ENCODE results near the gene ECM2. TPM values are rescaled to one million over a fixed set of nuclear protein-coding genes. Genes with fewer than 3 reads are reported as not detected.

ECM2 gene
- total and polyA plus RNA-seq, 2 of the 8 experiments (the other 6 are each of a cell fraction or from before 2014, with no cell fraction given): not detected

GRCh38 chr9:92564982-92565381 is 29.2 kb upstream of the ECM2 start:
- no peak overlapping the region for H2BK120ac ChIP-seq (replicated peaks; ENCODE audit: low read depth, low read length)
- no peak overlapping the region for H3K14ac ChIP-seq (ENCODE audit: insufficient read length)
- ChIA-PET POLR2A (ENCODE audit: partially characterized antibody) (no interaction called here), CTCF (ENCODE audit: partially characterized antibody) (interaction anchor here (0.6 kb wide), 1 partner anchor 69 kb away, joined by 3 read pairs; no protein-coding TSS in a partner anchor)
- TF ChIP-seq BACH1 (IDR thresholded peaks at IDR 0.05; ENCODE audit: low read length) (no peak), ASH2L (IDR thresholded peaks at IDR 0.05; ENCODE audit: low read length) (no peak), JUN (IDR thresholded peaks at IDR 0.05; ENCODE audit: low read depth, low read length) (no peak), KDM5A (IDR thresholded peaks at IDR 0.05; ENCODE audit: low read length) (no peak), EP300 (IDR thresholded peaks at IDR 0.05; ENCODE audit: borderline replicate concordance in 1 of 2, low read depth in 2 of 2, low read length in 2 of 2) (no peak), POU5F1 (IDR thresholded peaks at IDR 0.05; ENCODE audit: low read depth, low read length) (no peak), KDM4A (IDR thresholded peaks at IDR 0.05; ENCODE audit: low read depth, low read length, severe bottlenecking) (no peak), SUZ12 (IDR thresholded peaks at IDR 0.05; ENCODE audit: low read length) (no peak), POLR2A (IDR thresholded peaks at IDR 0.05; ENCODE audit: control extremely low read depth in 1 of 2, low read depth in 2 of 2, low read length in 2 of 2) (no peak)
- no peak overlapping the region for H4K5ac ChIP-seq (ENCODE audit: insufficient read length, low read depth, low read length)
- H3K4me1 ChIP-seq (replicated peaks in 1 of 4; ENCODE audit: control insufficient read depth in 3 of 4, insufficient read depth in 4 of 4, low read length in 3 of 4): no peaks in the 10 kb centered on the region; a peak in 1 of 7 replicates
- H3K27me3 ChIP-seq (replicated peaks in 1 of 4; ENCODE audit: control insufficient read depth in 3 of 4, extremely low read depth in 1 of 4, insufficient read depth in 3 of 4, low read length in 3 of 4): no peaks in the 10 kb centered on the region
- H3K9ac ChIP-seq (replicated peaks in 1 of 4; ENCODE audit: extremely low read depth in 1 of 4, low read depth in 3 of 4, low read length in 3 of 4): no peak overlapping the region
- H3K79me1 ChIP-seq (ENCODE audit: low read depth, low read length): no peaks in the 10 kb centered on the region
- no peaks in the 10 kb centered on the region for H3K9me3 ChIP-seq (ENCODE audit: insufficient read depth in 2 of 2, low read depth in 1 of 2, low read length in 1 of 2)
- H2AK5ac ChIP-seq (ENCODE audit: low read depth, low read length): no peak overlapping the region
- no CpG with 5 or more reads among the region's 2 CpGs for WGBS, 2 experiments (ENCODE audit: extremely low coverage in 1 of 2, insufficient coverage in 1 of 2, insufficient read length in 1 of 2, insufficient replicate concordance in 2 of 2, low coverage in 1 of 2, low lambda C conversion rate in 2 of 2, missing lambda C conversion rate in 1 of 2)
- no peak overlapping the region for H3K4me2 ChIP-seq (ENCODE audit: insufficient read depth in 1 of 2, low read depth in 2 of 2, low read length in 2 of 2)
- H3K79me2 ChIP-seq (ENCODE audit: control insufficient read depth in 1 of 2, insufficient read depth in 2 of 2, low read length in 2 of 2): no peaks in the 10 kb centered on the region
- no peak overlapping the region for H2BK15ac ChIP-seq (ENCODE audit: low read length)
- H3K56ac ChIP-seq (replicated peaks; ENCODE audit: insufficient read length, low read depth, low read length): no peak overlapping the region
- no peaks in the 10 kb centered on the region for H3K23me2 ChIP-seq (ENCODE audit: low read depth, low read length)
- no peak overlapping the region for H3K23ac ChIP-seq (ENCODE audit: insufficient read length)
- H2BK20ac ChIP-seq (ENCODE audit: low read length): no peak overlapping the region
- no peak overlapping the region for H2BK12ac ChIP-seq (ENCODE audit: low read depth, low read length)
- no peak overlapping the region for H4K8ac ChIP-seq (ENCODE audit: extremely low read depth, insufficient read depth, low read length)
- FAIRE-seq (no peak), DNase-seq (ENCODE audit: low read depth in 1 of 2, low spot score in 2 of 2) (no peak)
- H3K18ac ChIP-seq (ENCODE audit: extremely low read depth, low read length): no peak overlapping the region
- no peak overlapping the region for H2BK5ac ChIP-seq (ENCODE audit: low read depth, low read length)
- H4K91ac ChIP-seq (replicated peaks; ENCODE audit: insufficient read length, low read length): no peak overlapping the region
- no peak overlapping the region for H2AFZ ChIP-seq (ENCODE audit: low read length)
- H3K4ac ChIP-seq (replicated peaks; ENCODE audit: insufficient read length, low read depth, low read length): no peak overlapping the region
- H3K4me3 ChIP-seq (ENCODE audit: extremely low read depth in 1 of 4, insufficient read depth in 2 of 4, low read depth in 3 of 4, low read length in 4 of 4): no peak overlapping the region
- H4K20me1 ChIP-seq (replicated peaks in 1 of 2; ENCODE audit: control insufficient read depth in 1 of 2, insufficient read depth in 2 of 2, low read length in 2 of 2): no peaks in the 10 kb centered on the region
- no peaks in the 10 kb centered on the region for H3K36me3 ChIP-seq (ENCODE audit: control insufficient read depth in 2 of 4, insufficient read depth in 4 of 4, low read length in 3 of 4)
- H3K27ac ChIP-seq (ENCODE audit: low read depth, low read length): no peak overlapping the region
